Thyroid gland (tissue), 4 donors: ENCODE results near the gene PPP2R5C. TPM values are rescaled to one million over a fixed set of nuclear protein-coding genes. Genes with fewer than 3 reads are reported as not detected.

ENCODE experiments used
- DNase-seq, 2 donors: peaks; one replicate each; pipeline ENCODE4 v3.0.0-alpha.2; 2019
- H3K27ac ChIP-seq, 3 donors: fragments of 200-600 bp; sonication (generic); 1 replicate in 2 of 3; 2 replicates in 1 of 3; pipeline ENCODE4 v1.5.1; 2016 to 2019; ENCODE audit warnings: mild to moderate bottlenecking in 1 of 3, moderate library complexity in 1 of 3
- H3K27me3 ChIP-seq: fragments of 200-600 bp; sonication (generic); one replicate; pipeline ENCODE4 v1.5.1; 2019
- H3K36me3 ChIP-seq, 2 donors: fragments of 200-600 bp; sonication (generic); one replicate each; pipeline ENCODE4 v1.5.1; 2016 to 2019
- H3K4me1 ChIP-seq, 2 donors: fragments of 200-600 bp; sonication (generic); one replicate each; pipeline ENCODE4 v1.5.1; 2017 to 2019
- H3K4me3 ChIP-seq, 3 donors: fragments of 200-600 bp; sonication (generic); replicated peaks in 1 of 3; 1 replicate in 2 of 3; 2 replicates in 1 of 3; pipeline ENCODE4 v1.5.1; 2016; ENCODE audit warnings: mild to moderate bottlenecking in 1 of 3
- H3K9me3 ChIP-seq: fragments of 200-600 bp; sonication (generic); one replicate; pipeline ENCODE4 v1.5.1; 2017
- POLR2A ChIP-seq, 2 donors: fragments of 450-650 bp; IDR thresholded peaks; one replicate each; pipeline ENCODE4 v1.6.1; 2017; ENCODE audit warnings: antibody characterized with exemption in 2 of 2, mild to moderate bottlenecking in 2 of 2, moderate library complexity in 1 of 2
- WGBS, 2 donors: methylation state at CpG; one replicate each; pipeline ENCODE4 v1.1.5; 2017; 5-methylcytosine and 5-hydroxymethylcytosine counted together
- intact Hi-C: fragments of 100-400 bp; cut with DNase I; formaldehyde crosslinking; loops from one replicate; pipeline ENCODE4 v1.15.1; 2023
- total RNA-seq, 4 donors: library from RNA; depleted of rRNA; stranded (reverse); fragments of >200 nt; gene quantifications; one replicate each; pipeline ENCODE4 v1.2.3, GENCODE V29; 2016
- TF ChIP-seq, protein P1 (sequence below), 6 experiments: fragments of 200-600 bp in 3 of 6; fragments of 450-650 bp in 3 of 6; sonication (generic) in 3 of 6; IDR thresholded peaks; one replicate each; pipeline ENCODE4 v1.5.1; 2016 to 2019; ENCODE audit warnings: antibody characterized with exemption in 6 of 6, mild to moderate bottlenecking in 2 of 6, inconsistent platforms in 1 of 6, moderate library complexity in 1 of 6

Gene PPP2R5C
- total RNA-seq, 4 donors from 2014 or later: 105 to 209 (median 141) TPM

DNA sequence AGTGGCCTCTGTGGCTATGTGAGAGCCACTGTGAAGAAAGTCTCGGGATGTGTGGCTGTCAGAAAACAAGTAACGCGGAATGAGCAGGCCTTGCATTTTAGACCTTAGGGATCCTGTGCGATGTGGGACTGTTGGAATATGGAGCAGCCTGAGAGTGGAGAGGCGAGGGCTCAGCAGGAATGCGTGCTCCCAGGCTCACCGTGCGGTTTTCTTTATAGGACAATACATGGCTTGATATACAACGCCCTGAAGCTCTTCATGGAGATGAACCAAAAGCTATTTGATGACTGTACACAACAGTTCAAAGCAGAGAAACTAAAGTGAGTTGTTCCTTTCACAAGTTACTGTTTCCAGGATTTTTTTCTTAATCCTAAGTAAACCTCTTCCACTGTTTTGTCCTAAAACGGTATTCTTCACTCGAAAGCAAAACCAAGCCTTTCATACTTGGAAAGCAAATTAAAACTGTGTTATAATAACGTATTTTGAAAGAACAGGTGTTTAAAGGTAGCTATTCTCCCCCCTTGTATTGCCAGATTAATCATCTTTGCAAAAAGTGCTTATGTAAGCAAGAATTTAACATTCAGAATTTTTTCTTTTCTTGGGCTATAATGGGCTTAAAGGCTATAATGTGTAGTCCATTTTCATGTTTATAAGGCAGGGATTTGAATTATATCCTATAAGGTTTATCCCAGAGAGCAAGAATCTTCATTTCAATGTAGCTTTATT lies 148.0 kb downstream of the PPP2R5C start:
- TF ChIP-seq, protein P1, sequence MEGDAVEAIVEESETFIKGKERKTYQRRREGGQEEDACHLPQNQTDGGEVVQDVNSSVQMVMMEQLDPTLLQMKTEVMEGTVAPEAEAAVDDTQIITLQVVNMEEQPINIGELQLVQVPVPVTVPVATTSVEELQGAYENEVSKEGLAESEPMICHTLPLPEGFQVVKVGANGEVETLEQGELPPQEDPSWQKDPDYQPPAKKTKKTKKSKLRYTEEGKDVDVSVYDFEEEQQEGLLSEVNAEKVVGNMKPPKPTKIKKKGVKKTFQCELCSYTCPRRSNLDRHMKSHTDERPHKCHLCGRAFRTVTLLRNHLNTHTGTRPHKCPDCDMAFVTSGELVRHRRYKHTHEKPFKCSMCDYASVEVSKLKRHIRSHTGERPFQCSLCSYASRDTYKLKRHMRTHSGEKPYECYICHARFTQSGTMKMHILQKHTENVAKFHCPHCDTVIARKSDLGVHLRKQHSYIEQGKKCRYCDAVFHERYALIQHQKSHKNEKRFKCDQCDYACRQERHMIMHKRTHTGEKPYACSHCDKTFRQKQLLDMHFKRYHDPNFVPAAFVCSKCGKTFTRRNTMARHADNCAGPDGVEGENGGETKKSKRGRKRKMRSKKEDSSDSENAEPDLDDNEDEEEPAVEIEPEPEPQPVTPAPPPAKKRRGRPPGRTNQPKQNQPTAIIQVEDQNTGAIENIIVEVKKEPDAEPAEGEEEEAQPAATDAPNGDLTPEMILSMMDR (IDR thresholded peaks at IDR 0.05): no peak
- TF ChIP-seq POLR2A (IDR thresholded peaks at IDR 0.05): no peak
- Histone ChIP-seq H3K4me3 (no peak overlapping the region), H3K36me3 (peaks cover 46 to 50% of the 10 kb centered on the region in 2 donors), H3K27ac (no peak overlapping the region), H3K9me3 (no peaks in the 10 kb centered on the region), H3K4me1 (no peaks in the 10 kb centered on the region), H3K27me3 (no peaks in the 10 kb centered on the region)
- no peak for DNase-seq
- intact Hi-C loops: no loop called here
- 96 to 97% methylated on average over 12 of the region's 12 CpGs for WGBS, 2 donors

DNA sequence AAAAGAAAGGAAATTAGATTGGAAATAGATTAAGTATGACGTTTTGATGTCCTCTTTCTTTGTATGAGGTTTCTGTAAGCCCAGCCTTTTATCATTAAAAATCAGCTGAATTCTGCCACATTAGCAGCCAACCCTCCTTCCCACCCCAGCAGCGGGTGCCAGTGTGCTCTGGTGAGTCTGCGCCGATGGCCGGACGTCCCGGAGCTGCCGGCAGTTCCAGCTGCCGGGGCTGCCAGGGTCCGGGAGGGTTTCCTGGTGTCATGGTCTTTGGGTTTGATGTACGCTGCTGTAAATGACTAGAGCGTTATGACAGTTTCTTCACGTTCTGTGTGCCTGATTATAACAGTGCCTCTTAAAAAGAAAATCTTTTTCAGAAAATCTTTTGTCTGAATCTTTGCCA lies 151.3 kb downstream of the PPP2R5C start:
- intact Hi-C loops: no loop called here
- WGBS, 2 donors: 91 to 96% methylated on average over 13 of the region's 13 CpGs
- peaks cover 21 to 33% of the 10 kb centered on the region in 2 donors for H3K36me3 ChIP-seq
- H3K9me3 ChIP-seq: no peaks in the 10 kb centered on the region
- no peak for DNase-seq
- no peak overlapping the region for H3K27ac ChIP-seq
- no peak overlapping the region for H3K4me3 ChIP-seq
- TF ChIP-seq, protein P1 (IDR thresholded peaks at IDR 0.05): no peak
- TF ChIP-seq POLR2A (IDR thresholded peaks at IDR 0.05): no peak
- no peaks in the 10 kb centered on the region for H3K27me3 ChIP-seq
- no peaks in the 10 kb centered on the region for H3K4me1 ChIP-seq

DNA sequence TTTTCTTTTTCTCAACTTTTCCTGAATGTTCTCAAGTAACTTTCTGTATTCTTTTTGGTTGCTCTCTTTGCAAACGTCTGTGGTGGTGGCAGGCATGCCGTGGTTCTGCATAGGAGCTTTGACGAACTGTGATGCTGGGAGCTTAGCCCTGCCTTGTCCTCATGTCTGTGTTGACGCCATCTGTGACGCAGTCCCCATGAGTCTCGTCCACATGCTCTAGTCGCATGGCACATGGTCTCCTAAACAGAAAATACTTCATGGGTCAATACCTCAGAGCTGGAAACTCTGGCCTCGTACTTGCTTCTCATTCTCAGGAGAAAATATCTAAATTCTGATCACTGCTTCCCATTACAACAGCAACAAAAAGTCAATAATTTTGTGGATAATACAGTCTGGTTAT lies 152.6 kb downstream of the PPP2R5C start:
- no peak overlapping the region for H3K4me3 ChIP-seq
- intact Hi-C loops: no loop called here
- TF ChIP-seq, protein P1 (IDR thresholded peaks at IDR 0.05): no peak
- no peak for TF ChIP-seq POLR2A (IDR thresholded peaks at IDR 0.05)
- H3K27me3 ChIP-seq: no peaks in the 10 kb centered on the region
- H3K27ac ChIP-seq: no peak overlapping the region
- WGBS, 2 donors: 94 to 95% methylated on average over 8 of the region's 8 CpGs
- no peak for DNase-seq
- H3K9me3 ChIP-seq: no peaks in the 10 kb centered on the region
- peaks cover 18 to 23% of the 10 kb centered on the region in 2 donors for H3K36me3 ChIP-seq
- H3K4me1 ChIP-seq: no peaks in the 10 kb centered on the region

DNA sequence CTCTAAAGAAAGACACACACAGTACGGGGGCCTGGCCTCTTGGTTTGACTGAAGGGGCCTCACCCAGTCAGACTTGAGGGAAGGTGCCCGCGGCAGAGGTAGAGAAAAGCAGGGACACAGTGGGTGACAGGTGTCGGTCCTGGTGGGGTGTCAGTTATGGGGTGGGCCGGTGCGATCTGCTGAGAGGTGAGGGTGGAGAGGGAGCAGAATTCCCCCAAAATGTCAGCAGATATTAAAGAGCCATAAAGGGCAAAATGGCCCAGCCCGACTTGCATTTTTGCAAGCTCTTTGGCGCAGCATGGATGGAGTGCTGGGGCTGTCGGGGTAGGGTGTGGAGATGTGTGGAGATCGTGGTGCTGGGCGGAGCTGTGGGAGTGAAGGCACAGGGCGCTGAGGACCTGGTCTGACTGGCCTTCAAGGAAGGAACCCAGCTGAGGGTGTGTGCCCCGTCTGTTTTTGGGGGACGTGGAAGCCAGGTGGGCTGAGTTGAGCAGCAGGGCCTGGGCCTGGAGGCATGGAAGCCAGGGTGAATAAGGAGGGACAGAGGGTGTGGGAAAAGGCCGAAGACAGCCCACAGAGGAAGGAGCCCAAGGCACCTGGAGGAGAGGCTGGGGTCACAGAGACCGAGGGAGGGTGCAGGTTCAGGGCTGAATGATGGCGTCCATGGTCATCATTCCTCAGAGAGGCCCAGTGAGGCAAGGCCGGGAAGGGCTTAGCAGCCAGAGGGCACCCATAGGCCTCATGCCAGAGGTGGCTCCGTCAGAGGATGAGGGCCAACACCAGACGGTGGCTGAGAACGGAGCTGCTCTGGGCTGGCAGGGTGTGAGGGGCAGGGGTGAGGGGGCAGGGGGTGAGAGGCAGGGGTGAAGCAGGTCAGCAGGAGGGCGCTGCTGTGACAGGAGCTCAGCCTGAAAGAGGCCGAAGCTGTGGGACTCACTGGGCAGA lies 154.6 kb downstream of the PPP2R5C start:
- Histone ChIP-seq H3K9me3 (no peaks in the 10 kb centered on the region), H3K27me3 (no peaks in the 10 kb centered on the region), H3K4me1 (no peaks in the 10 kb centered on the region), H3K27ac (no peak overlapping the region), H3K36me3 (peaks cover 11 to 16% of the 10 kb centered on the region in 2 donors), H3K4me3 (no peak overlapping the region)
- intact Hi-C loops: no loop called here
- WGBS, 2 donors: 90 to 94% methylated on average over 23 of the region's 23 CpGs
- TF ChIP-seq, protein P1 (IDR thresholded peaks at IDR 0.05): no peak
- no peak for TF ChIP-seq POLR2A (IDR thresholded peaks at IDR 0.05)
- DNase-seq: no peak
